Type B pancreatic cell (in vitro differentiated cells): ENCODE measurements around the gene RNF222. TPM values are rescaled to one million over a fixed set of nuclear protein-coding genes. Genes with fewer than 3 reads are reported as not detected.

Experiments
- DNase-seq: peaks from one replicate; pipeline ENCODE4 v3.0.0; 2021; ENCODE audit warnings: mixed read lengths; ENCODE audit not compliant: unreplicated experiment; ENCODE audit errors: extremely low spot score
- H3K27ac Mint-ChIP-seq: 2 replicates; pipeline ENCODE4 v1.8.0; 2021; ENCODE audit warnings: mild to moderate bottlenecking, mixed read lengths
- H3K27me3 Mint-ChIP-seq: 2 replicates; pipeline ENCODE4 v1.8.0; 2021; ENCODE audit warnings: mixed read lengths
- H3K36me3 Mint-ChIP-seq: 2 replicates; pipeline ENCODE4 v1.8.0; 2021; ENCODE audit warnings: mixed read lengths
- H3K4me1 Mint-ChIP-seq: one replicate; pipeline ENCODE4 v1.8.0; 2021; ENCODE audit warnings: mixed read lengths; ENCODE audit not compliant: unreplicated experiment
- H3K4me3 Mint-ChIP-seq: 2 replicates; pipeline ENCODE4 v1.8.0; 2021; ENCODE audit warnings: mild to moderate bottlenecking, mixed read lengths
- H3K9me3 Mint-ChIP-seq: 2 replicates; pipeline ENCODE4 v1.8.0; 2021; ENCODE audit warnings: mixed read lengths
- total RNA-seq: library from RNA; stranded (reverse); gene quantifications from 2 replicates; pipeline ENCODE4 v1.2.1, GENCODE V29; 2021; ENCODE audit warnings: low replicate concordance
- TF ChIP-seq, protein P1 (sequence below): fragments of 200-600 bp; sonication (generic); conservative IDR thresholded peaks from 2 replicates; pipeline ENCODE4 v1.5.0; 2021; ENCODE audit warnings: antibody characterized with exemption, mild to moderate bottlenecking

RNF222 gene
- total RNA-seq, 1 donor from 2014 or later: 0.24 TPM

DNA sequence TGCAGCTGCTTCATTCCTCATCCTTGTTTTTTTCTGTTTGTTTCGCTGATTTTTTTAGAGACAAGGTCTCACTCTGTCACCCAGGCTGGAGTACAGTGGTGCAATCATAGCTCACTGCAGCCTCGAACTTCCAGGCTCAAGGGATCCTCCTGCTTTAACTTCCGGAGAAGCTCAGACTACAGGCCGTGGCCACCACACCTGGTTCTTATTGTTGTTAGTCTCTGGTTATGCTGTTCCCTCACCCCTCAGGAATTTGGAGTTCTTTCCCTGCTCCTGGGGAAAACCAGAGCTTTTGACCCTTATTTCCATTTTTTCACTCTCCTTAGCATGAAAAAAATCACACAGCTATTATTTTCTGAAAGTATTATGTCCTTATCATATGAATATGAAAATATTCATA lies 56.2 kb downstream of the RNF222 start:
- H3K36me3 Mint-ChIP-seq: no peaks in the 10 kb centered on the region
- H3K9me3 Mint-ChIP-seq: no peaks in the 10 kb centered on the region
- H3K4me3 Mint-ChIP-seq: no peak overlapping the region
- no peak for DNase-seq
- peaks cover 9% of the 10 kb centered on the region for H3K4me1 Mint-ChIP-seq
- H3K27ac Mint-ChIP-seq: no peak overlapping the region
- TF ChIP-seq, protein P1, sequence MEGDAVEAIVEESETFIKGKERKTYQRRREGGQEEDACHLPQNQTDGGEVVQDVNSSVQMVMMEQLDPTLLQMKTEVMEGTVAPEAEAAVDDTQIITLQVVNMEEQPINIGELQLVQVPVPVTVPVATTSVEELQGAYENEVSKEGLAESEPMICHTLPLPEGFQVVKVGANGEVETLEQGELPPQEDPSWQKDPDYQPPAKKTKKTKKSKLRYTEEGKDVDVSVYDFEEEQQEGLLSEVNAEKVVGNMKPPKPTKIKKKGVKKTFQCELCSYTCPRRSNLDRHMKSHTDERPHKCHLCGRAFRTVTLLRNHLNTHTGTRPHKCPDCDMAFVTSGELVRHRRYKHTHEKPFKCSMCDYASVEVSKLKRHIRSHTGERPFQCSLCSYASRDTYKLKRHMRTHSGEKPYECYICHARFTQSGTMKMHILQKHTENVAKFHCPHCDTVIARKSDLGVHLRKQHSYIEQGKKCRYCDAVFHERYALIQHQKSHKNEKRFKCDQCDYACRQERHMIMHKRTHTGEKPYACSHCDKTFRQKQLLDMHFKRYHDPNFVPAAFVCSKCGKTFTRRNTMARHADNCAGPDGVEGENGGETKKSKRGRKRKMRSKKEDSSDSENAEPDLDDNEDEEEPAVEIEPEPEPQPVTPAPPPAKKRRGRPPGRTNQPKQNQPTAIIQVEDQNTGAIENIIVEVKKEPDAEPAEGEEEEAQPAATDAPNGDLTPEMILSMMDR: no peak
- peaks cover 29% of the 10 kb centered on the region for H3K27me3 Mint-ChIP-seq

Other genes starting within 250 kb of the RNF222 start
- 31.0 and 33.2 TPM in 2 replicates for gene PER1, start 245.4 kb downstream of the RNF222 start, total RNA-seq
- 44.7 and 46.3 TPM in 2 replicates for gene VAMP2, start 234.9 kb downstream of the RNF222 start, total RNA-seq
- gene TMEM107, start 221.4 kb downstream of the RNF222 start, total RNA-seq: 19.1 and 22.1 TPM in 2 replicates
- gene BORCS6, start 207.6 kb downstream of the RNF222 start, total RNA-seq: 4.8 and 6.9 TPM in 2 replicates
- 35.0 and 108 TPM in 2 replicates for gene AURKB, start 187.3 kb downstream of the RNF222 start, total RNA-seq
- 42.6 and 43.1 TPM in 2 replicates for gene CTC1, start 149.8 kb downstream of the RNF222 start, total RNA-seq
- 54.5 and 117 TPM in 2 replicates for gene PFAS, start 148.5 kb downstream of the RNF222 start, total RNA-seq
- gene RANGRF, start 109.2 kb downstream of the RNF222 start, total RNA-seq: 21.9 and 30.9 TPM in 2 replicates
- gene SLC25A35, start 102.4 kb downstream of the RNF222 start, total RNA-seq: 4.0 and 5.6 TPM in 2 replicates
- gene ARHGEF15, start 87.6 kb downstream of the RNF222 start, total RNA-seq: 0.24 TPM in 1 of 2 replicates, not detected in the other
- not detected in 2 replicates for gene ODF4, start 58.0 kb downstream of the RNF222 start, total RNA-seq
- 2,046 and 2,187 TPM in 2 replicates for gene RPL26, start 14.6 kb downstream of the RNF222 start, total RNA-seq
- gene NDEL1, start 38.1 kb upstream of the RNF222 start, total RNA-seq: 51.4 and 77.9 TPM in 2 replicates
- gene MYH10, start 232.9 kb upstream of the RNF222 start, total RNA-seq: 135 and 254 TPM in 2 replicates